ENCODE data around the gene HSF2BP. TPM values are rescaled to one million over a fixed set of nuclear protein-coding genes. Genes with fewer than 3 reads are reported as not detected.
"Not testable (repeated sequence)": the region's sequence is repeated elsewhere in the genome, so short reads cannot be mapped to it uniquely, and the experiment has no call there.

Gene HSF2BP
- total RNA-seq, 4 donors from 2014 or later, result 1.7 to 6.3 (median 1.9) TPM

- whole genome bisulfite sequencing, 2 donors, result no CpG with 5 or more reads among the region's 3 CpGs
- not testable (repeated sequence) for H3K4me1 ChIP-seq; H3K36me3 ChIP-seq; H3K9me3 ChIP-seq; DNase-seq (ENCODE audit: low spot score in 2 of 2); H3K27ac ChIP-seq; H3K27me3 ChIP-seq; H3K4me3 ChIP-seq
These were observed 146.3 kb downstream of the HSF2BP start for GRCh38 chr21:43513023-43513422.

- not testable (repeated sequence) for H3K4me3 ChIP-seq; H3K27me3 ChIP-seq; DNase-seq (ENCODE audit: low spot score in 2 of 2); H3K27ac ChIP-seq; H3K9me3 ChIP-seq; H3K36me3 ChIP-seq; H3K4me1 ChIP-seq
- WGBS, 2 donors, result no CpG with 5 or more reads among the region's 4 CpGs
These were observed 148.1 kb downstream of the HSF2BP start for GRCh38 chr21:43511209-43511608.

GRCh38 chr21:43510669-43511068, 148.6 kb downstream of the HSF2BP start:
- H3K27ac ChIP-seq; H3K4me3 ChIP-seq; H3K36me3 ChIP-seq; H3K27me3 ChIP-seq; DNase-seq (ENCODE audit: low spot score in 2 of 2); H3K9me3 ChIP-seq; H3K4me1 ChIP-seq: not testable (repeated sequence)
- no CpG with 5 or more reads among the region's 3 CpGs for WGBS, 2 donors

- not testable (repeated sequence) for H3K4me3 ChIP-seq; H3K4me1 ChIP-seq; H3K36me3 ChIP-seq; H3K9me3 ChIP-seq; DNase-seq (ENCODE audit: low spot score in 2 of 2); H3K27ac ChIP-seq; H3K27me3 ChIP-seq
- no CpG with 5 or more reads among the region's 13 CpGs for WGBS, 2 donors
These were observed 155.4 kb downstream of the HSF2BP start for GRCh38 chr21:43503892-43504291.

GRCh38 chr21:43503075-43503750, 156.1 kb downstream of the HSF2BP start:
- not testable (repeated sequence) for H3K27me3 ChIP-seq; H3K9me3 ChIP-seq; H3K4me3 ChIP-seq; DNase-seq (ENCODE audit: low spot score in 2 of 2); H3K4me1 ChIP-seq; H3K27ac ChIP-seq; H3K36me3 ChIP-seq
- WGBS, 2 donors, result no CpG with 5 or more reads among the region's 15 CpGs

GRCh38 chr21:43502407-43503071, 156.7 kb downstream of the HSF2BP start:
- not testable (repeated sequence) for H3K27me3 ChIP-seq

GRCh38 chr21:43498924-43499323, 160.4 kb downstream of the HSF2BP start:
- WGBS, 2 donors, result no CpG with 5 or more reads among the region's 8 CpGs

More at GRCh38 chr21:43502407-43503071, 156.7 kb downstream of the HSF2BP start:
- not testable (repeated sequence) for H3K27ac ChIP-seq; H3K4me1 ChIP-seq; H3K36me3 ChIP-seq; H3K9me3 ChIP-seq; DNase-seq (ENCODE audit: low spot score in 2 of 2); H3K4me3 ChIP-seq
- no CpG with 5 or more reads among the region's 23 CpGs for WGBS, 2 donors

GRCh38 chr21:43498065-43498464, 161.2 kb downstream of the HSF2BP start:
- no CpG with 5 or more reads among the region's 7 CpGs for WGBS, 2 donors
- H3K9me3 ChIP-seq; H3K27ac ChIP-seq; H3K4me3 ChIP-seq; H3K36me3 ChIP-seq; DNase-seq (ENCODE audit: low spot score in 2 of 2); H3K4me1 ChIP-seq; H3K27me3 ChIP-seq: not testable (repeated sequence)

More at GRCh38 chr21:43498924-43499323, 160.4 kb downstream of the HSF2BP start:
- H3K27ac ChIP-seq; H3K27me3 ChIP-seq; H3K36me3 ChIP-seq; H3K4me3 ChIP-seq; H3K9me3 ChIP-seq; H3K4me1 ChIP-seq; DNase-seq (ENCODE audit: low spot score in 2 of 2): not testable (repeated sequence)

- H3K36me3 ChIP-seq; H3K4me1 ChIP-seq; DNase-seq (ENCODE audit: low spot score in 2 of 2); H3K4me3 ChIP-seq; H3K9me3 ChIP-seq; H3K27me3 ChIP-seq; H3K27ac ChIP-seq: not testable (repeated sequence)
- WGBS, 2 donors, result no CpG with 5 or more reads among the region's 18 CpGs
These were observed 164.8 kb downstream of the HSF2BP start for GRCh38 chr21:43494279-43495012.

GRCh38 chr21:43493471-43493870, 165.8 kb downstream of the HSF2BP start:
- not testable (repeated sequence) for H3K4me1 ChIP-seq; H3K4me3 ChIP-seq; H3K27me3 ChIP-seq; DNase-seq (ENCODE audit: low spot score in 2 of 2); H3K36me3 ChIP-seq; H3K9me3 ChIP-seq; H3K27ac ChIP-seq
- no CpG with 5 or more reads among the region's 14 CpGs for WGBS, 2 donors

GRCh38 chr21:43488235-43488634, 171.1 kb downstream of the HSF2BP start:
- H3K27ac ChIP-seq; H3K4me3 ChIP-seq; H3K36me3 ChIP-seq; H3K4me1 ChIP-seq; DNase-seq (ENCODE audit: low spot score in 2 of 2); H3K9me3 ChIP-seq; H3K27me3 ChIP-seq: not testable (repeated sequence)
- WGBS, 2 donors, result no CpG with 5 or more reads among the region's 17 CpGs

GRCh38 chr21:43486051-43486450, 173.2 kb downstream of the HSF2BP start:
- not testable (repeated sequence) for H3K4me3 ChIP-seq; H3K9me3 ChIP-seq; H3K4me1 ChIP-seq; H3K27me3 ChIP-seq; H3K36me3 ChIP-seq; H3K27ac ChIP-seq; DNase-seq (ENCODE audit: low spot score in 2 of 2)
- no CpG with 5 or more reads among the region's 5 CpGs for WGBS, 2 donors

GRCh38 chr21:43485016-43485415, 174.3 kb downstream of the HSF2BP start:
- not testable (repeated sequence) for H3K36me3 ChIP-seq; H3K9me3 ChIP-seq; DNase-seq (ENCODE audit: low spot score in 2 of 2); H3K4me1 ChIP-seq; H3K4me3 ChIP-seq; H3K27ac ChIP-seq; H3K27me3 ChIP-seq
- no CpG with 5 or more reads among the region's 25 CpGs for WGBS, 2 donors

- not testable (repeated sequence) for H3K27ac ChIP-seq; DNase-seq (ENCODE audit: low spot score in 2 of 2); H3K36me3 ChIP-seq; H3K4me3 ChIP-seq; H3K4me1 ChIP-seq; H3K9me3 ChIP-seq; H3K27me3 ChIP-seq
- no CpG with 5 or more reads among the region's 13 CpGs for WGBS, 2 donors
These were observed 180.1 kb downstream of the HSF2BP start for GRCh38 chr21:43479197-43479596.

All from tibial nerve (tissue), 4 donors.